Loucy (cell line): ENCODE measurements around the gene SKAP2.

Experiments
- EZH2phosphoT487 ChIP-seq: fragments of 200-600 bp; IDR thresholded peaks from 2 replicates; pipeline ENCODE4 v1.6.1; 2018; ENCODE audit warnings: antibody characterized with exemption, mild to moderate bottlenecking, moderate library complexity, borderline replicate concordance
- TF ChIP-seq, protein P1 (sequence below): fragments of 200-600 bp; sonication (generic); conservative IDR thresholded peaks from 2 replicates; pipeline ENCODE4 v1.5.1; 2014; ENCODE audit warnings: mild to moderate bottlenecking, antibody characterized with exemption, low read length

DNA sequence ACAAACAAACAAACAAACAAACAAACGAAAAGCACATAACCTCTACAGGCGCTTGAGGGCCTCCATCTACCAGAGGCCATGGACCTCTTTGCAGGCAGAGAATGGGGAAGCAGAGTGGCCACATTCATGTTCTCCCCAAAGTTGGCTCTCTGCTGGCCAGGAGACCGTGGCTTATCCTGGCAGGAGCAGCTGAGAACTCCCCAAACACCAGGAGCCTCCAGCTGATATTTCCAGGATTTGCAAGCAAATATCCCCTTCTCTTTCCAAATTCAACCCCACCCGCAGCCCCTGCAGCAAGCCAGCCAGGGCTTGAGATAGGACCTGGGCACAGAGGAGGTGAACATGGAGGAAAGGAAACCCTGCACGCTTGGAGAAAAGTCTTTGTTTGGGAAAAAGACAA lies 240.0 kb downstream of the SKAP2 start:
- TF ChIP-seq, protein P1, sequence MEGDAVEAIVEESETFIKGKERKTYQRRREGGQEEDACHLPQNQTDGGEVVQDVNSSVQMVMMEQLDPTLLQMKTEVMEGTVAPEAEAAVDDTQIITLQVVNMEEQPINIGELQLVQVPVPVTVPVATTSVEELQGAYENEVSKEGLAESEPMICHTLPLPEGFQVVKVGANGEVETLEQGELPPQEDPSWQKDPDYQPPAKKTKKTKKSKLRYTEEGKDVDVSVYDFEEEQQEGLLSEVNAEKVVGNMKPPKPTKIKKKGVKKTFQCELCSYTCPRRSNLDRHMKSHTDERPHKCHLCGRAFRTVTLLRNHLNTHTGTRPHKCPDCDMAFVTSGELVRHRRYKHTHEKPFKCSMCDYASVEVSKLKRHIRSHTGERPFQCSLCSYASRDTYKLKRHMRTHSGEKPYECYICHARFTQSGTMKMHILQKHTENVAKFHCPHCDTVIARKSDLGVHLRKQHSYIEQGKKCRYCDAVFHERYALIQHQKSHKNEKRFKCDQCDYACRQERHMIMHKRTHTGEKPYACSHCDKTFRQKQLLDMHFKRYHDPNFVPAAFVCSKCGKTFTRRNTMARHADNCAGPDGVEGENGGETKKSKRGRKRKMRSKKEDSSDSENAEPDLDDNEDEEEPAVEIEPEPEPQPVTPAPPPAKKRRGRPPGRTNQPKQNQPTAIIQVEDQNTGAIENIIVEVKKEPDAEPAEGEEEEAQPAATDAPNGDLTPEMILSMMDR, result no peak
- TF ChIP-seq EZH2phosphoT487, result no peak
